GM12878 (cell line): ENCODE data around the gene LIMA1.
"Not testable (repeated sequence)": the region's sequence is repeated elsewhere in the genome, so short reads cannot be mapped to it uniquely, and the experiment has no call there.

ENCODE experiments used
- BRCA1 ChIP-seq: IDR thresholded peaks from 2 replicates; pipeline ENCODE4 v1.6.1; 2011; ENCODE audit warnings: low read depth, low read length, improper control_type of control experiment
- CEBPB ChIP-seq, 2 experiments: fragments of 150-350 bp in 1 of 2; IDR thresholded peaks; 2 replicates each; pipeline ENCODE4 v1.6.1; 2012 to 2014; ENCODE audit warnings: low read depth in 2 of 2, low read length in 2 of 2, borderline replicate concordance in 1 of 2, inconsistent platforms in 1 of 2
- CEBPZ ChIP-seq: fragments of 150-350 bp; IDR thresholded peaks from 2 replicates; pipeline ENCODE4 v1.6.1; 2016; ENCODE audit warnings: low read depth, low read length
- EP300 ChIP-seq, 2 experiments: fragments of 150-350 bp in 1 of 2; IDR thresholded peaks; 2 replicates each; pipeline ENCODE4 v1.6.1; 2011 to 2012; ENCODE audit warnings: low read depth in 2 of 2, low read length in 2 of 2, borderline replicate concordance in 1 of 2, improper control_type of control experiment in 1 of 2, inconsistent platforms in 1 of 2; ENCODE audit not compliant: control insufficient read depth in 1 of 2
- NFIC ChIP-seq: IDR thresholded peaks from 2 replicates; pipeline ENCODE4 v1.6.1; 2012; ENCODE audit warnings: low read depth, mild to moderate bottlenecking, inconsistent platforms, low read length, moderate library complexity
- RFX5 ChIP-seq: IDR thresholded peaks from 2 replicates; pipeline ENCODE4 v1.6.1; 2011; ENCODE audit warnings: low read depth, low read length, improper control_type of control experiment
- SREBF2 ChIP-seq: IDR thresholded peaks from 2 replicates; pipeline ENCODE4 v1.6.1; 2012; ENCODE audit warnings: mild to moderate bottlenecking, low read length
- TARDBP ChIP-seq: IDR thresholded peaks from 2 replicates; pipeline ENCODE4 v1.6.1; 2016; ENCODE audit warnings: borderline replicate concordance
- YY1 ChIP-seq: IDR thresholded peaks from 2 replicates; pipeline ENCODE4 v1.6.1; 2011; ENCODE audit warnings: low read depth, mild to moderate bottlenecking, low read length
- TF ChIP-seq, protein P1 (sequence below), 3 experiments: IDR thresholded peaks in 2 of 3; conservative IDR thresholded peaks in 1 of 3; 2 replicates each; pipeline ENCODE4 v1.5.1; 2011; ENCODE audit warnings: low read depth in 3 of 3, low read length in 3 of 3, mild to moderate bottlenecking in 3 of 3, control low read depth in 2 of 3, moderate library complexity in 2 of 3, inconsistent platforms in 1 of 3, mixed read lengths in 1 of 3; ENCODE audit not compliant: control insufficient read depth in 2 of 3, insufficient read depth in 1 of 3; ENCODE audit errors: extremely low read depth in 1 of 3
- TF ChIP-seq, protein P2 (sequence below): IDR thresholded peaks from 2 replicates; pipeline ENCODE4 v1.6.1; 2012; ENCODE audit warnings: low read depth, low read length, improper control_type of control experiment
- TF ChIP-seq, protein P3 (sequence below): IDR thresholded peaks from 2 replicates; pipeline ENCODE4 v1.6.1; 2011; ENCODE audit warnings: low read depth, low read length, improper control_type of control experiment, borderline replicate concordance

- not testable (repeated sequence) for TF ChIP-seq SREBF2; TARDBP; CEBPB (IDR thresholded peaks at IDR 0.05; ENCODE audit: borderline replicate concordance in 1 of 2, low read depth in 2 of 2, low read length in 2 of 2); BRCA1; EP300 (IDR thresholded peaks at IDR 0.05; ENCODE audit: borderline replicate concordance in 1 of 2, control insufficient read depth in 1 of 2, low read depth in 2 of 2, low read length in 2 of 2); NFIC; CEBPZ; YY1; RFX5
- TF ChIP-seq, protein P1, sequence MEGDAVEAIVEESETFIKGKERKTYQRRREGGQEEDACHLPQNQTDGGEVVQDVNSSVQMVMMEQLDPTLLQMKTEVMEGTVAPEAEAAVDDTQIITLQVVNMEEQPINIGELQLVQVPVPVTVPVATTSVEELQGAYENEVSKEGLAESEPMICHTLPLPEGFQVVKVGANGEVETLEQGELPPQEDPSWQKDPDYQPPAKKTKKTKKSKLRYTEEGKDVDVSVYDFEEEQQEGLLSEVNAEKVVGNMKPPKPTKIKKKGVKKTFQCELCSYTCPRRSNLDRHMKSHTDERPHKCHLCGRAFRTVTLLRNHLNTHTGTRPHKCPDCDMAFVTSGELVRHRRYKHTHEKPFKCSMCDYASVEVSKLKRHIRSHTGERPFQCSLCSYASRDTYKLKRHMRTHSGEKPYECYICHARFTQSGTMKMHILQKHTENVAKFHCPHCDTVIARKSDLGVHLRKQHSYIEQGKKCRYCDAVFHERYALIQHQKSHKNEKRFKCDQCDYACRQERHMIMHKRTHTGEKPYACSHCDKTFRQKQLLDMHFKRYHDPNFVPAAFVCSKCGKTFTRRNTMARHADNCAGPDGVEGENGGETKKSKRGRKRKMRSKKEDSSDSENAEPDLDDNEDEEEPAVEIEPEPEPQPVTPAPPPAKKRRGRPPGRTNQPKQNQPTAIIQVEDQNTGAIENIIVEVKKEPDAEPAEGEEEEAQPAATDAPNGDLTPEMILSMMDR (IDR thresholded peaks at IDR 0.05 in 2 of 3, conservative IDR thresholded peaks at IDR 0.05 in 1 of 3; ENCODE audit: control insufficient read depth in 2 of 3, extremely low read depth in 1 of 3, insufficient read depth in 1 of 3, low read depth in 3 of 3, low read length in 3 of 3) = not testable (repeated sequence)
- TF ChIP-seq, protein P2, sequence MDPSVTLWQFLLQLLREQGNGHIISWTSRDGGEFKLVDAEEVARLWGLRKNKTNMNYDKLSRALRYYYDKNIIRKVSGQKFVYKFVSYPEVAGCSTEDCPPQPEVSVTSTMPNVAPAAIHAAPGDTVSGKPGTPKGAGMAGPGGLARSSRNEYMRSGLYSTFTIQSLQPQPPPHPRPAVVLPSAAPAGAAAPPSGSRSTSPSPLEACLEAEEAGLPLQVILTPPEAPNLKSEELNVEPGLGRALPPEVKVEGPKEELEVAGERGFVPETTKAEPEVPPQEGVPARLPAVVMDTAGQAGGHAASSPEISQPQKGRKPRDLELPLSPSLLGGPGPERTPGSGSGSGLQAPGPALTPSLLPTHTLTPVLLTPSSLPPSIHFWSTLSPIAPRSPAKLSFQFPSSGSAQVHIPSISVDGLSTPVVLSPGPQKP = not testable (repeated sequence)
- TF ChIP-seq, protein P3, sequence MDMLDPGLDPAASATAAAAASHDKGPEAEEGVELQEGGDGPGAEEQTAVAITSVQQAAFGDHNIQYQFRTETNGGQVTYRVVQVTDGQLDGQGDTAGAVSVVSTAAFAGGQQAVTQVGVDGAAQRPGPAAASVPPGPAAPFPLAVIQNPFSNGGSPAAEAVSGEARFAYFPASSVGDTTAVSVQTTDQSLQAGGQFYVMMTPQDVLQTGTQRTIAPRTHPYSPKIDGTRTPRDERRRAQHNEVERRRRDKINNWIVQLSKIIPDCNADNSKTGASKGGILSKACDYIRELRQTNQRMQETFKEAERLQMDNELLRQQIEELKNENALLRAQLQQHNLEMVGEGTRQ = not testable (repeated sequence)
Observed at GRCh38 chr12:50148011-50148410, 135.3 kb downstream of the LIMA1 start.
